ENCODE measurements around the gene S100A13.

DNA sequence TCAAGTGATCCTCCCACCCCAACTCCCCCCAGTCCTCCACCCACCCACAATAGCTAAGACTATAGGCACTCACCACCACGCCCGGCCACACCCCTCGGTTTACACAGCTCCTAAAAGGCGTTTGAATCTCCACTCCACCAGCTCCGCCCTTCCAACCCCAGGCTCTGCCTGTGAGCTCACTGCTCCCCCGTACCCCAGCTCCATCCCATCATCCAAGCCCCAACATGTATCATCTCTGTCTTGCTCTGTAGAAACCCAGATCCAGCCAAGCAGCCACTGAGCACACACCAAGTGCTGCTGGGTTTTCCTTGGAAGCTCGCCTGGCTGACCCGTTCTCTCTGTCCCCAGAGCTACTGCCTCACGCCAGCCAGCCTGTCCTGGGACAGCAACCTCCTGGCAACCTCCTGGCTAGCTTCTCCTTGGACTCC, 49.7 kb downstream of the S100A13 start:
- TF ChIP-seq, protein P1, sequence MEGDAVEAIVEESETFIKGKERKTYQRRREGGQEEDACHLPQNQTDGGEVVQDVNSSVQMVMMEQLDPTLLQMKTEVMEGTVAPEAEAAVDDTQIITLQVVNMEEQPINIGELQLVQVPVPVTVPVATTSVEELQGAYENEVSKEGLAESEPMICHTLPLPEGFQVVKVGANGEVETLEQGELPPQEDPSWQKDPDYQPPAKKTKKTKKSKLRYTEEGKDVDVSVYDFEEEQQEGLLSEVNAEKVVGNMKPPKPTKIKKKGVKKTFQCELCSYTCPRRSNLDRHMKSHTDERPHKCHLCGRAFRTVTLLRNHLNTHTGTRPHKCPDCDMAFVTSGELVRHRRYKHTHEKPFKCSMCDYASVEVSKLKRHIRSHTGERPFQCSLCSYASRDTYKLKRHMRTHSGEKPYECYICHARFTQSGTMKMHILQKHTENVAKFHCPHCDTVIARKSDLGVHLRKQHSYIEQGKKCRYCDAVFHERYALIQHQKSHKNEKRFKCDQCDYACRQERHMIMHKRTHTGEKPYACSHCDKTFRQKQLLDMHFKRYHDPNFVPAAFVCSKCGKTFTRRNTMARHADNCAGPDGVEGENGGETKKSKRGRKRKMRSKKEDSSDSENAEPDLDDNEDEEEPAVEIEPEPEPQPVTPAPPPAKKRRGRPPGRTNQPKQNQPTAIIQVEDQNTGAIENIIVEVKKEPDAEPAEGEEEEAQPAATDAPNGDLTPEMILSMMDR (IDR thresholded peaks at IDR 0.05) = no peak
- no peak for TF ChIP-seq POLR2A (IDR thresholded peaks at IDR 0.05)
